NCI-H1092 treated with DMSO at 0.1 percent for 48 hours (cell line): ENCODE measurements around the gene ZRANB3.

Source experiments
- DNase-seq: peaks from one replicate; lab custom pipeline; 2025; lab: John Stamatoyannopoulos, UW

Gene ZRANB3

GRCh38 chr2:135174810-135175093 is 356.3 kb downstream of the ZRANB3 start:
- no peak for DNase-seq

DNA sequence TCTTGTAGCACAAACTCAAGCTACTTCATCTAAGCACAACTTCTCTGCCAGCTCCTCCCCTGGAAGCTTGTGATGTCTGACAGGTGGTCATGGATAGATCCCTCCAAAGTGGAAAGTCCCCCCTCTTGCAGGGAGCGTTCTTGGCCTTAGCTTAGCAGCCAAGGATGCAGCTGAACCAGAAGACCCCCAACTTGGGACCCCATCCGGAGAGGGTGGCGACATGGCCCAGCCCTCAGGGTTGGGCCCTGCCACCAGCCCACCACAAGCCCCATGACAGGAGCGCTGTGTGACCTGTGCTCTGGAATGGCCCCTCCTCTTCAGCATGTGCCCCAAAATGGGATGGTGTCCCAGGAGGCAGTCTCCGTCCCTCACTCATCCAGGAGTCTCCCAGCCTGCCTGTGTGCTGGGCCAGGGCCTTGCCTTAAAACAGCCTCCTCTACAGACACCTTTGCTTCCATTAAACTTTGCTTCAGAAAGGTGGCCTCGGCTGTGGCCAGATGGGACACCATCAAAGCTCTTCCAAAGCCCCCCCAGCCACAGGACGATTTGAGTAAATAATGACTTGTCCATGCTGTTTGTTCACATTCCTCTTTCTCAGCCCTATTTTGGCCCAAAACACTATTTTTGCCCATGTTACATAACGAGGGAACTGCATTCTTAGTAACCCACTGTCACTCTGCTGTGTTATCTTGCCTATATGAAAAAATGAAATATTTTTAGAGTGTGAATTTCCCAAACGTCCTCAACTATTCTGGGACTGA is 356.8 kb downstream of the ZRANB3 start:
- no peak for DNase-seq

- no peak for DNase-seq
These were observed 360.9 kb downstream of the ZRANB3 start for GRCh38 chr2:135169900-135170753.

GRCh38 chr2:135168204-135168856 is 362.7 kb downstream of the ZRANB3 start:
- DNase-seq, result no peak

DNA sequence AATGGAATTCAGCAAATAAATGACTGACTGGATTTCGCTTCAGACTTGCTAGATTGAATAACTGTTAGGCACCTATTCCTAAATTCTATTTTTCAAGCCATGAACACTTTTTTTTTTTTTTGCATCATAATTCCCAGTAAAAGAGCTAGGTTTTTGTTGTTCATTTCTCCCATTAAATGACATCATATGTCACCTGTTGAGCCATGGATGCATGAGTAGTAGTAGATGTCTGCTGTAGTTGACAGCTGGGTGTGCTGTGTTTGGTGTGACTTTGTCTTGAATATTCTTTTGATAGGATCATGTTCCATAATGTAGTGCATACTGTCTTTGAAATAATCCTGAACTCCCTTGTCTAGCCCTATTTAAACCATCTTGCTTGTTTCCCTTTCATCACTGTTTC is 363.7 kb downstream of the ZRANB3 start:
- DNase-seq, result no peak

DNA sequence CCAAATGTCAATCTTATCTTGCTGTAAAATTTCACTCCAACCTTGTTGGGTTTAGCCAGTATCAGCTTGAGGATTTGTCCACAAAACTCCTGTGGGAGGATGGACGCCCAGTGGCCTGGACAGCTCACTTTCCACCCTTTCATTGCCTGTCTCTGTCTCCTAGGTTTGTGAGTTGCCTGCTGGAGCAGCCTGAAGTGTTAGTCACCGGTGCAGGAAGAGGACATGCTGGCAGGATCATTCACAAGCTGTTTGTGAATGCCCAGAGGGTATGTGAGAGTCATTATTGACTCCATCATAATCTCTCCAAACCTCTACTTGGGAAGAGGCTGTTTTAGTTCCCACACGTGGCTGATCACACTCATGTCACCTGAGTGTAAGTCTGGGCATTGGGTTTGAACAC is 366.6 kb downstream of the ZRANB3 start:
- no peak for DNase-seq

- DNase-seq, result no peak
These were observed 367.1 kb downstream of the ZRANB3 start for GRCh38 chr2:135163901-135164300.

DNA sequence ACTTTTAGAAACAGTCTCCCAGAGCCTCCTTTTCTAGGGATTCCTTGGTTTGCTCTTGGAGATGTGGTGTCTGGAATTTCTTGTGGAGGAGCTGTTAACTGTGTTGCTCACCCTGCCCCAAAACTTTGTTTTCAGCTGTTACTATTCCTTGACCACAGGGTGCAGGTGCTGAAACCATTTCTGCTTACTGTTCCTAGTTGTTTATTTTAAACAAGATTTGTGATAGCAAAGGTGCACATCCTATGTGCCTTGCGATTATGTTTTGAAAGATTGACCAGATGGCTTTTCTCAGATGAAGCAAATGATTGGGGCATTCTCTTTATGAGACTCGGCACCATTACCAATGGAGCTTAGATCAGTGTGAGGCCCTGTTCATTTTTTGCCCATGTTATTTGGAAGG is 367.7 kb downstream of the ZRANB3 start:
- DNase-seq, result no peak

DNA sequence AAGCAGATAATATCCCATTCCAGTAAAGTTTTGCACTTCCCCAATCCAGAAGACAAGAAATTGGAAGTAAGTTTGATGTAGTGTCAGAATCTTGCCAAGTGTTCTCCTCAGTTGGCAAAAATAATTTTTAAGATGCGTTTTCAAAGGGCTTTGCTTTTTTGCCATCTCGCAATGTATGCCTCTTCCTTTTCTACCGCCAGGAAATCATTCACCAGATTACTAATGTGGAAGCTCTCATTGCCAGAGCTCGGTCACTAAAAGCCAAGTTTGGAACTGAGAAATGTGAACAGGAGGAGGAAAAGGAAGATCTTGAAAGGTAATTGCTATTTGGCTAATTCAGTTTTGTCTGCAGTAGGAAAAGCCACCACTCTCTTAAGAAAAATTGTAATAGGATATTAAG is 368.2 kb downstream of the ZRANB3 start:
- no peak for DNase-seq

- DNase-seq, result no peak
These were observed 368.6 kb downstream of the ZRANB3 start for GRCh38 chr2:135162377-135162776.

GRCh38 chr2:135159191-135159590 is 371.8 kb downstream of the ZRANB3 start:
- no peak for DNase-seq

GRCh38 chr2:135157856-135158255 is 373.2 kb downstream of the ZRANB3 start:
- no peak for DNase-seq

DNA sequence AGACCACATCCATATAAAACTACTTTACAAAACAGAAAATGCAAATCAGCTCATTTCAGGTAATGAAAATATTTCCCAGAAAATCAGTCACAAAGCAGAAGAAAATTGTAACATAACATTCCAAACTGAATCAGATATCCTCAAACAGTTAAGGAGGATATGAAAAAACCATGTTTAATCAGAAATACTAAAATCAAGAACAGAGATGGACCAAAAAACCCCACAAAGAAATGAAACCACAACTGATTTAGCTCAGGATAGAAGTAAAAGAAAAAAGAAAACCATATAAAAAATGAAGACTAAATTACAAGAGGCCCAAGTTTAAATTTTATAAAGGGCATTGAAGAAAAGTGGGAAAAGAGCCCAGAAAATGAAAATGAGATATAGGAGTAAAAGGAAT is 376.1 kb downstream of the ZRANB3 start:
- no peak for DNase-seq

- no peak for DNase-seq
These were observed 378.7 kb downstream of the ZRANB3 start for GRCh38 chr2:135152361-135152760.

DNA sequence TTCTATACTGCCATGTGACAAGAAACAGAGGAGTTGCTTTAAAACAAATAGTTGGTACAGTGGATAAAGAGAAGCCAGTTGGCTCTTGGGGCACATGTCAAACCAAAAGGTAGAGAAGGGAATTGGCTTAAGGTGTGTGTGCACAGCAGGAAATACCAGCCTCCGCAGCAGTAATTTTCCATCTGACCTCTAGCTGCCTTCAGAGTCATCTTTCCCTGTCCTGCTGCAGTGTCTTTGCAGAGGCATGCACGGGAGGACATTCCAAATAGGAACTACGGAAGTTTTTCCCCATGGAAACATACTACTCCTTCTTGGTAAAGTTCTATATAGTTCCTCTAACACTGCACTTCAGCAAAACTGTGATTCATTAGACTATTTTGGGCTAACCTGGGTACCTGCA is 379.4 kb downstream of the ZRANB3 start:
- DNase-seq, result no peak

DNA sequence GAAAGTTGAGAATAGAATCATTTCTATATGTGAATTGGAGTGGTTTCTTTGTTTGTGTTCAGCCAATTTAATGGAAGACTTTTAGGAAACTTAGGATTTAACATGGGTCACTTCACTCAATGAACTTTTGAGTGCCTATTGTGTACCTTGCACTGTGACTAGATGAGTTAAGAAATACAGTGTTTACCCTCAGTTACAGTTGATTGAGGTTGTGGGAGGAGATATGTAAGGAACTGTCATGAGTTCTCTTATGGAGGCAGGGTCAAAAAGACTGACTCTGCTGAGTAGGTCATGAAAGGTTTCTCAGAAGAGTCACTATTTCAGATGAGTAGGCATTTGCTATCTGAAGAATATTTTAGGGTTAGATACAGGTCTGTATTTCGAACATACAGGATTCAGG is 380.3 kb downstream of the ZRANB3 start:
- DNase-seq, result no peak

- no peak for DNase-seq
These were observed 381.8 kb downstream of the ZRANB3 start for GRCh38 chr2:135149251-135149650.

GRCh38 chr2:135144343-135144742 is 386.7 kb downstream of the ZRANB3 start:
- DNase-seq, result no peak

DNA sequence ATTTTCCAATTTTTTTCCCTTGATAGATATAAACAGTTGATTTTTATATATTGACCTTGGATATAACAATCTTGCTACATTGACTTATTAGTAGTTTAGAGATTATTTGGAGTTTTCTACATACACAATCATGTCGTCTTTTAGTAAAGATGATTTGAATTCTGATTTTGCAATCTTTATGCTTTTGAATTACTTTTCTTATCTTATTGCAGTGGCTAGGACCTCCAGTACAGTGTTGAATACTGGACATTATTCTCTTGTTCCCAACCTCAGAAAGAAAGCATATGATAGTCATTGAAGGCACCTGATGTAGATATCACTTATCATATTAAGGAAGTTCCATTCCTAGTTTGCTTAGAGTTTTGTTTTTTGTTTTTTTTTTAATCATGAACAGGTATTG is 388.7 kb downstream of the ZRANB3 start:
- no peak for DNase-seq

DNA sequence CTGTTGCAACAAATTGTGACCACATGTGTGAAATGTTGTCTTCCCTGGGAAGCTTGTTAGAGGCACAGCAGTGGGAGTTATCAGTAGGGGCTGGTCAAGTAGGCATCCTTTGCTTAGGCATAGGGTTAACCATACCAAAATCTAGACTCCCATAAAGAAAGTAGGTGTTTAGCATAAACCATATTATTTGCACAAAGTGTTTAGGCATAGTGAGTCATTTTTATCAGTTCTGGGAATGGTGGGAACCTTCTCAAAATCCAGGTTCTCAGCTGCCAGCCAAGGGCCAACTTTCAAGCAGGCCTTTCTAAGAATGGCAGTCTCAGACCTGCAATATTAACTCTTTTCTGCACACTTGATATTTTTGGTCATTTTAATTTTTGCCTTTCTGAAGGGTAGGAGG is 390.4 kb downstream of the ZRANB3 start:
- no peak for DNase-seq

DNA sequence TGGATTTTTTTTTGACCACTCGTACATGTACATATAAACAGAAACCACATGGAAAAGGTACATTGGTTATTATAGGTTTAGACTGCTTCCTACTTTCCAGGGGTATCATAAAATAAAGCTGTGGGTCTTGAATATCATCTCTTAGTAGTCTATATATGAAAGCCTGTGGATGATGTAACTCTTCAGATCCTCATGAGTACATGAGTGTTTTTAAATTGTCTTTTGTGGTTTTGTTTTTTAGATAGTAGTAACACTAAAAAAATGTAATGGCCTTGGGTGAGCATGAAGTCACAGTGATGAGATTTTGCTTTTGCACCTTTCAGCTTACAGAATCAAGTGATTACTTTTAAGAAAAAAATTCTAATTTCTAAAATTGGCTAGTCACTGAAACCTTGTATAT is 398.7 kb downstream of the ZRANB3 start:
- no peak for DNase-seq

DNA sequence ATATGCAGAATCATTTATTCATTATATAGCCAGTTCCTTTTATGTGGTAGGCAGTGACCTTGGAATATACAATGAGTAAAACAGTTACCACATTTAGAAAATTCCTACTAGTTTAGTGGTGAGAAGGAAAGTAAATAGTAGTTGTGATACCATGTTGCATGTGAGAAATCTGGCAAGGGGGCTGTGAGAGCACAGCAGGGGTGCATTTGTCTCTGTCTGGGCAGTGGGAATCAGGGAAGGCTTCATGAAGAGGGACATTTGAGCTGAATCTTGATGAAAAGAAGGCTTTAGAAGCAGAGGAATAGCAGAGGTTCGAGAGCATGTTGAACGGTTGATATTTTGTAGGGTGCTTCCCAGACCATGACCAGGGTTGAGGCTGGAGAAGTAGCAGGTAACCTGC is 400.3 kb downstream of the ZRANB3 start:
- no peak for DNase-seq

GRCh38 chr2:135125940-135126339 is 405.1 kb downstream of the ZRANB3 start:
- no peak for DNase-seq
